K562 (cell line): ENCODE results near the gene CMIP. TPM values are rescaled to one million over a fixed set of nuclear protein-coding genes. Genes with fewer than 3 reads are reported as not detected.

Experiments used
- CC2D1A ChIP-seq: fragments of 450-650 bp; IDR thresholded peaks from 2 replicates; pipeline ENCODE4 v1.6.1; 2017; ENCODE audit warnings: mild to moderate bottlenecking
- FIP1L1 ChIP-seq: fragments of 200-400 bp; formaldehyde crosslinking; IDR thresholded peaks from 2 replicates; pipeline ENCODE4 v1.6.1; 2018; ENCODE audit warnings: mild to moderate bottlenecking, low read depth, low read length; ENCODE audit not compliant: poor library complexity, severe bottlenecking
- GATA2 ChIP-seq: sonication (generic); formaldehyde crosslinking; IDR thresholded peaks from 2 replicates; pipeline ENCODE4 v1.4.0; 2020; ENCODE audit warnings: mild to moderate bottlenecking, missing genetic modification reagents
- IRF9 ChIP-seq: fragments of 450-650 bp; IDR thresholded peaks from 2 replicates; pipeline ENCODE4 v1.6.1; 2016; ENCODE audit warnings: missing biosample characterization, missing genetic modification characterization
- L3MBTL2 ChIP-seq: fragments of 450-650 bp; IDR thresholded peaks from 2 replicates; pipeline ENCODE4 v1.6.1; 2016; ENCODE audit warnings: mild to moderate bottlenecking, moderate library complexity
- TAF7 ChIP-seq: fragments of 450-650 bp; IDR thresholded peaks from 2 replicates; pipeline ENCODE4 v1.6.1; 2016; ENCODE audit warnings: missing genetic modification characterization, missing compliant biosample characterization
- TFAP4 ChIP-seq: sonication (generic); formaldehyde crosslinking; IDR thresholded peaks from 2 replicates; pipeline ENCODE4 v1.8.0; 2022; ENCODE audit warnings: missing genetic modification reagents, mild to moderate bottlenecking, moderate library complexity, borderline replicate concordance
- U2AF1 ChIP-seq: fragments of 200-400 bp; formaldehyde crosslinking; optimal IDR thresholded peaks from 2 replicates; pipeline ENCODE3; 2017; ENCODE audit warnings: mild to moderate bottlenecking, low read depth, low read length, moderate library complexity
- XRCC5 ChIP-seq: fragments of 200-400 bp; formaldehyde crosslinking; IDR thresholded peaks from 2 replicates; pipeline ENCODE4 v1.6.1; 2017; ENCODE audit warnings: low read depth, mild to moderate bottlenecking, low read length
- ZKSCAN3 ChIP-seq: fragments of 250-450 bp; sonication (Bioruptor Pico); IDR thresholded peaks from 2 replicates; pipeline ENCODE4 v1.4.0; 2020
- polyA plus RNA-seq, 8 experiments: library from polyadenylated mRNA; depleted of rRNA in 4 of 8; stranded (reverse) in 5 of 8; unstranded in 3 of 8; fragments of >200 nt; fragmentation: Nextera tagmentation in 2 of 8; fragmentation: Illumina TruSeq in 1 of 8; extraction: Ambion mirVana in 2 of 8; extraction: Trizol in 1 of 8; gene quantifications; 2 replicates each; pipeline versions ENCODE4 v1.2.1 to v1.2.3, GENCODE V29; 2011 to 2014; ENCODE audit warnings: inconsistent platforms in 1 of 8, missing spikeins in 1 of 8
- total RNA-seq, 7 experiments: library from RNA; depleted of rRNA in 6 of 7; stranded (reverse); fragments of >200 nt in 6 of 7; fragmentation: Illumina TruSeq in 2 of 7; extraction: Trizol in 2 of 7; gene quantifications; 2 replicates each; pipeline versions ENCODE4 v1.2.1 to v1.2.3, GENCODE V29; 2011 to 2021; ENCODE audit warnings: low replicate concordance in 1 of 7
- TF ChIP-seq, protein P1 (sequence below): fragments of 250-450 bp; sonication (Bioruptor Pico); IDR thresholded peaks from 2 replicates; pipeline ENCODE4 v1.4.0; 2020; ENCODE audit warnings: borderline replicate concordance
- TF ChIP-seq, protein P2 (sequence below): fragments of 200-600 bp; sonication (generic); IDR thresholded peaks from one replicate; pipeline ENCODE4 v1.6.1; 2012; ENCODE audit warnings: mild to moderate bottlenecking, low read depth, low read length, inconsistent platforms

Gene CMIP
- total and polyA plus RNA-seq, 9 of the 15 experiments (the other 6 are each of a cell fraction or from before 2014, with no cell fraction given), result 0.94 to 82.5 (median 10.3) TPM

DNA sequence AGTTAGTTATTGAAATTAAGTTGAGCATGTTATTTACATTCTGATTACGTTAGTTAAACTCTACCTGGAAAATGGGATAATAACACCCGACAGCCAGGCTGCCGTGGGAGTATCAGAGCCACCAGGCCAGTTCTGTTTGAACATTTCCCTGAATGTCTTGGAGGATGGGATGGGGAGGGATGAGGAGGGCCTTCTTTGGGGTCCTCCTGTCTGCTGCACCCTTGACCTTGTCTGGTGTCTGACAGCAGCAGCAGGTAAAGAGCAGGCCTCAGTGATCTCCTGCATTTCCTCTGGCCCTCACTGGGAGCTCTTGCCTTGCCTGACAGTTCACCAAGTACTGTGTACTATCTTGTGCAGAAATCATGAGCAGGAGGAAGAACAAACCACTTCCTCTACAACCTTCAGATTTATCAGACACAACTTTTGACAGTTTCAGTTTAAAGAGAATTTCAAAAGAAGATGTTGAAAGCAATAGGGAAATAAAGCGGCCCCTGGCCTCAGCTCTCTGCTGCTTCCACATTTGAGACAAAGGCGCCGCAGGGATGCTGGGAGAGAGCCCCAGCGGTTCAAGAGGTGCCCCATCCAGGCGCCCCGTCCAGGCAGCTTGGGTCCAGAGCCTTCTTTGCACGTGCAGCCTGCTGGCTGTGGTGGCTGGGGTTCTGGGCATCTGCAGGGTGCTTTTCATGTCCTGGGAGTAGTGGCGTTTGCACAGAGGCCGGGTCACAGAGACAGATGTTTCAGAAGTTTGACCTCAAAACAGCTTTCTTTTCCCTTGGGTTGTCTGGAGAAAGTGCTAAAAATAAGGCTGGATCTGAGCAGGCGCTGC, 25.3 kb downstream of the CMIP start (continued):
- TF ChIP-seq, protein P1, sequence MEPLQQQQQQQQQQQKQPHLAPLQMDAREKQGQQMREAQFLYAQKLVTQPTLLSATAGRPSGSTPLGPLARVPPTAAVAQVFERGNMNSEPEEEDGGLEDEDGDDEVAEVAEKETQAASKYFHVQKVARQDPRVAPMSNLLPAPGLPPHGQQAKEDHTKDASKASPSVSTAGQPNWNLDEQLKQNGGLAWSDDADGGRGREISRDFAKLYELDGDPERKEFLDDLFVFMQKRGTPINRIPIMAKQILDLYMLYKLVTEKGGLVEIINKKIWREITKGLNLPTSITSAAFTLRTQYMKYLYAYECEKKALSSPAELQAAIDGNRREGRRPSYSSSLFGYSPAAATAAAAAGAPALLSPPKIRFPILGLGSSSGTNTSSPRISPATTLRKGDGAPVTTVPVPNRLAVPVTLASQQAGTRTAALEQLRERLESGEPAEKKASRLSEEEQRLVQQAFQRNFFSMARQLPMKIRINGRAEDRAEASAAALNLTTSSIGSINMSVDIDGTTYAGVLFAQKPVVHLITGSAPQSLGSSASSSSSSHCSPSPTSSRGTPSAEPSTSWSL, result no peak
- TF ChIP-seq, protein P2, sequence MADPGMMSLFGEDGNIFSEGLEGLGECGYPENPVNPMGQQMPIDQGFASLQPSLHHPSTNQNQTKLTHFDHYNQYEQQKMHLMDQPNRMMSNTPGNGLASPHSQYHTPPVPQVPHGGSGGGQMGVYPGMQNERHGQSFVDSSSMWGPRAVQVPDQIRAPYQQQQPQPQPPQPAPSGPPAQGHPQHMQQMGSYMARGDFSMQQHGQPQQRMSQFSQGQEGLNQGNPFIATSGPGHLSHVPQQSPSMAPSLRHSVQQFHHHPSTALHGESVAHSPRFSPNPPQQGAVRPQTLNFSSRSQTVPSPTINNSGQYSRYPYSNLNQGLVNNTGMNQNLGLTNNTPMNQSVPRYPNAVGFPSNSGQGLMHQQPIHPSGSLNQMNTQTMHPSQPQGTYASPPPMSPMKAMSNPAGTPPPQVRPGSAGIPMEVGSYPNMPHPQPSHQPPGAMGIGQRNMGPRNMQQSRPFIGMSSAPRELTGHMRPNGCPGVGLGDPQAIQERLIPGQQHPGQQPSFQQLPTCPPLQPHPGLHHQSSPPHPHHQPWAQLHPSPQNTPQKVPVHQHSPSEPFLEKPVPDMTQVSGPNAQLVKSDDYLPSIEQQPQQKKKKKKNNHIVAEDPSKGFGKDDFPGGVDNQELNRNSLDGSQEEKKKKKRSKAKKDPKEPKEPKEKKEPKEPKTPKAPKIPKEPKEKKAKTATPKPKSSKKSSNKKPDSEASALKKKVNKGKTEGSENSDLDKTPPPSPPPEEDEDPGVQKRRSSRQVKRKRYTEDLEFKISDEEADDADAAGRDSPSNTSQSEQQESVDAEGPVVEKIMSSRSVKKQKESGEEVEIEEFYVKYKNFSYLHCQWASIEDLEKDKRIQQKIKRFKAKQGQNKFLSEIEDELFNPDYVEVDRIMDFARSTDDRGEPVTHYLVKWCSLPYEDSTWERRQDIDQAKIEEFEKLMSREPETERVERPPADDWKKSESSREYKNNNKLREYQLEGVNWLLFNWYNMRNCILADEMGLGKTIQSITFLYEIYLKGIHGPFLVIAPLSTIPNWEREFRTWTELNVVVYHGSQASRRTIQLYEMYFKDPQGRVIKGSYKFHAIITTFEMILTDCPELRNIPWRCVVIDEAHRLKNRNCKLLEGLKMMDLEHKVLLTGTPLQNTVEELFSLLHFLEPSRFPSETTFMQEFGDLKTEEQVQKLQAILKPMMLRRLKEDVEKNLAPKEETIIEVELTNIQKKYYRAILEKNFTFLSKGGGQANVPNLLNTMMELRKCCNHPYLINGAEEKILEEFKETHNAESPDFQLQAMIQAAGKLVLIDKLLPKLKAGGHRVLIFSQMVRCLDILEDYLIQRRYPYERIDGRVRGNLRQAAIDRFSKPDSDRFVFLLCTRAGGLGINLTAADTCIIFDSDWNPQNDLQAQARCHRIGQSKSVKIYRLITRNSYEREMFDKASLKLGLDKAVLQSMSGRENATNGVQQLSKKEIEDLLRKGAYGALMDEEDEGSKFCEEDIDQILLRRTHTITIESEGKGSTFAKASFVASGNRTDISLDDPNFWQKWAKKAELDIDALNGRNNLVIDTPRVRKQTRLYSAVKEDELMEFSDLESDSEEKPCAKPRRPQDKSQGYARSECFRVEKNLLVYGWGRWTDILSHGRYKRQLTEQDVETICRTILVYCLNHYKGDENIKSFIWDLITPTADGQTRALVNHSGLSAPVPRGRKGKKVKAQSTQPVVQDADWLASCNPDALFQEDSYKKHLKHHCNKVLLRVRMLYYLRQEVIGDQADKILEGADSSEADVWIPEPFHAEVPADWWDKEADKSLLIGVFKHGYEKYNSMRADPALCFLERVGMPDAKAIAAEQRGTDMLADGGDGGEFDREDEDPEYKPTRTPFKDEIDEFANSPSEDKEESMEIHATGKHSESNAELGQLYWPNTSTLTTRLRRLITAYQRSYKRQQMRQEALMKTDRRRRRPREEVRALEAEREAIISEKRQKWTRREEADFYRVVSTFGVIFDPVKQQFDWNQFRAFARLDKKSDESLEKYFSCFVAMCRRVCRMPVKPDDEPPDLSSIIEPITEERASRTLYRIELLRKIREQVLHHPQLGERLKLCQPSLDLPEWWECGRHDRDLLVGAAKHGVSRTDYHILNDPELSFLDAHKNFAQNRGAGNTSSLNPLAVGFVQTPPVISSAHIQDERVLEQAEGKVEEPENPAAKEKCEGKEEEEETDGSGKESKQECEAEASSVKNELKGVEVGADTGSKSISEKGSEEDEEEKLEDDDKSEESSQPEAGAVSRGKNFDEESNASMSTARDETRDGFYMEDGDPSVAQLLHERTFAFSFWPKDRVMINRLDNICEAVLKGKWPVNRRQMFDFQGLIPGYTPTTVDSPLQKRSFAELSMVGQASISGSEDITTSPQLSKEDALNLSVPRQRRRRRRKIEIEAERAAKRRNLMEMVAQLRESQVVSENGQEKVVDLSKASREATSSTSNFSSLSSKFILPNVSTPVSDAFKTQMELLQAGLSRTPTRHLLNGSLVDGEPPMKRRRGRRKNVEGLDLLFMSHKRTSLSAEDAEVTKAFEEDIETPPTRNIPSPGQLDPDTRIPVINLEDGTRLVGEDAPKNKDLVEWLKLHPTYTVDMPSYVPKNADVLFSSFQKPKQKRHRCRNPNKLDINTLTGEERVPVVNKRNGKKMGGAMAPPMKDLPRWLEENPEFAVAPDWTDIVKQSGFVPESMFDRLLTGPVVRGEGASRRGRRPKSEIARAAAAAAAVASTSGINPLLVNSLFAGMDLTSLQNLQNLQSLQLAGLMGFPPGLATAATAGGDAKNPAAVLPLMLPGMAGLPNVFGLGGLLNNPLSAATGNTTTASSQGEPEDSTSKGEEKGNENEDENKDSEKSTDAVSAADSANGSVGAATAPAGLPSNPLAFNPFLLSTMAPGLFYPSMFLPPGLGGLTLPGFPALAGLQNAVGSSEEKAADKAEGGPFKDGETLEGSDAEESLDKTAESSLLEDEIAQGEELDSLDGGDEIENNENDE, result no peak
- TF ChIP-seq ZKSCAN3 (CRISPR knock-in tag) (no peak), FIP1L1 (no peak), TFAP4 (CRISPR knock-in tag) (no peak), IRF9 (no peak), TAF7 (tag) (0 out of 2 replicates have a peak, but pooled peaks have one; percentile 31), CC2D1A (no peak), GATA2 (peak; percentile 88), L3MBTL2 (peak; percentile 47; the same call in 1 of the 2 replicates), XRCC5 (no peak), U2AF1 (no peak)
